PC-3 (cell line): ENCODE measurements around the gene RBM26. TPM values are rescaled to one million over a fixed set of nuclear protein-coding genes. Genes with fewer than 3 reads are reported as not detected.

Source experiments
- ATAC-seq: fragments of 200-7000 bp; cut with Tn5 transposase; 2 replicates; pipeline ENCODE4 v1.9.1; 2020; ENCODE audit warnings: mild to moderate bottlenecking, moderate library complexity
- BruUV-seq: library from RNA; stranded (reverse); fragments of 400-500 nt; replicated peaks from 2 replicates; lab custom pipeline; 2021; lab: Mats Ljungman, UMichigan
- CTCF ChIA-PET: fragments of 300-600 bp; sonication (Branson Sonifier 250); formaldehyde crosslinking; loops from one replicate; lab custom pipeline; 2022; ENCODE audit warnings: antibody characterized with exemption; lab: Charles Lee
- POLR2A ChIA-PET: fragments of 300-600 bp; sonication (Branson Sonifier 250); formaldehyde crosslinking; loops from one replicate; lab custom pipeline; 2022; ENCODE audit warnings: antibody characterized with exemption; ENCODE audit not compliant: unreplicated experiment; lab: Charles Lee
- DNase-seq: peaks from one replicate; pipeline ENCODE4 v3.0.0-alpha.2; 2015
- H2AFZ ChIP-seq: fragments of 300-600 bp; sonication (generic); 2 replicates; pipeline ENCODE4 v1.6.0; 2016; ENCODE audit warnings: antibody characterized with exemption, low read length
- H3F3A ChIP-seq: fragments of 300-600 bp; sonication (generic); one replicate; pipeline ENCODE4 v1.6.0; 2017; ENCODE audit warnings: antibody characterized with exemption, low read length, control low read depth, mild to moderate bottlenecking; ENCODE audit not compliant: unreplicated experiment
- H3K27ac ChIP-seq: fragments of 300-600 bp; sonication (generic); 2 replicates; pipeline ENCODE4 v1.5.1; 2016; ENCODE audit warnings: mild to moderate bottlenecking, low read length
- H3K27me3 ChIP-seq: fragments of 300-600 bp; sonication (generic); 2 replicates; pipeline ENCODE4 v1.6.1; 2016; ENCODE audit warnings: low read length, mixed read lengths
- H3K36me3 ChIP-seq: fragments of 300-600 bp; sonication (generic); 2 replicates; pipeline ENCODE4 v1.6.1; 2016; ENCODE audit warnings: low read depth, mixed run types, low read length, mixed read lengths
- H3K4me1 ChIP-seq: fragments of 300-600 bp; sonication (generic); 2 replicates; pipeline ENCODE4 v1.5.1; 2016; ENCODE audit warnings: low read length; ENCODE audit not compliant: insufficient read depth
- H3K4me2 ChIP-seq: fragments of 300-600 bp; sonication (generic); 2 replicates; pipeline ENCODE4 v1.6.0; 2016; ENCODE audit warnings: low read length
- H3K4me3 ChIP-seq: fragments of 300-600 bp; sonication (generic); 2 replicates; pipeline ENCODE4 v1.5.1; 2016; ENCODE audit warnings: mild to moderate bottlenecking, low read length, mixed read lengths
- H3K79me2 ChIP-seq: fragments of 300-600 bp; sonication (generic); 2 replicates; pipeline ENCODE4 v1.6.1; 2017; ENCODE audit warnings: low read length, mixed read lengths
- H3K9ac ChIP-seq: fragments of 300-600 bp; sonication (generic); 2 replicates; pipeline ENCODE4 v1.6.0; 2016; ENCODE audit warnings: mild to moderate bottlenecking, low read length
- H3K9me2 ChIP-seq: fragments of 300-600 bp; sonication (generic); replicated peaks from 2 replicates; pipeline ENCODE4 v1.6.1; 2016; ENCODE audit warnings: mixed run types, low read length, mixed read lengths
- H3K9me3 ChIP-seq: fragments of 300-600 bp; sonication (generic); 2 replicates; pipeline ENCODE4 v1.6.1; 2016; ENCODE audit warnings: low read length, mixed read lengths
- H4K20me1 ChIP-seq: fragments of 300-600 bp; sonication (generic); 2 replicates; pipeline ENCODE4 v1.6.1; 2016; ENCODE audit warnings: low read length, mixed read lengths
- EZH2 ChIP-seq: fragments of 300-600 bp; sonication (generic); IDR thresholded peaks from one replicate; pipeline ENCODE4 v1.6.1; 2017; ENCODE audit warnings: antibody characterized with exemption, mild to moderate bottlenecking, low read length; ENCODE audit not compliant: unreplicated experiment
- EZH2phosphoT487 ChIP-seq: fragments of 300-600 bp; sonication (generic); IDR thresholded peaks from 2 replicates; pipeline ENCODE4 v1.6.1; 2018; ENCODE audit warnings: mild to moderate bottlenecking, antibody characterized with exemption, low read length, borderline replicate concordance
- intact Hi-C: fragments of 100-400 bp; cut with micrococcal nuclease; formaldehyde crosslinking; loops from 2 replicates; pipeline ENCODE4 v1.9.0; 2023
- total RNA-seq: library from RNA; depleted of rRNA; stranded (reverse); fragments of >200 nt; gene quantifications from 2 replicates; pipeline ENCODE4 v1.2.3, GENCODE V29; 2014
- TF ChIP-seq, protein P1 (sequence below): fragments of 300-600 bp; sonication (generic); conservative IDR thresholded peaks from 2 replicates; pipeline ENCODE4 v1.5.1; 2017; ENCODE audit warnings: antibody characterized with exemption, low read depth, mild to moderate bottlenecking, low read length

The RBM26 gene
- total RNA-seq, 1 experiment from 2014 or later, result 16.1 TPM

- no peaks in the 10 kb centered on the region for H3K79me2 ChIP-seq
- intact Hi-C loops, result no loop called here
- H3F3A ChIP-seq, result no peaks in the 10 kb centered on the region
- H4K20me1 ChIP-seq, result no peaks in the 10 kb centered on the region
- no peak for ATAC-seq
- H3K4me2 ChIP-seq, result no peak overlapping the region
- TF ChIP-seq EZH2phosphoT487, result no peak
- TF ChIP-seq EZH2, result no peak
- TF ChIP-seq, protein P1, sequence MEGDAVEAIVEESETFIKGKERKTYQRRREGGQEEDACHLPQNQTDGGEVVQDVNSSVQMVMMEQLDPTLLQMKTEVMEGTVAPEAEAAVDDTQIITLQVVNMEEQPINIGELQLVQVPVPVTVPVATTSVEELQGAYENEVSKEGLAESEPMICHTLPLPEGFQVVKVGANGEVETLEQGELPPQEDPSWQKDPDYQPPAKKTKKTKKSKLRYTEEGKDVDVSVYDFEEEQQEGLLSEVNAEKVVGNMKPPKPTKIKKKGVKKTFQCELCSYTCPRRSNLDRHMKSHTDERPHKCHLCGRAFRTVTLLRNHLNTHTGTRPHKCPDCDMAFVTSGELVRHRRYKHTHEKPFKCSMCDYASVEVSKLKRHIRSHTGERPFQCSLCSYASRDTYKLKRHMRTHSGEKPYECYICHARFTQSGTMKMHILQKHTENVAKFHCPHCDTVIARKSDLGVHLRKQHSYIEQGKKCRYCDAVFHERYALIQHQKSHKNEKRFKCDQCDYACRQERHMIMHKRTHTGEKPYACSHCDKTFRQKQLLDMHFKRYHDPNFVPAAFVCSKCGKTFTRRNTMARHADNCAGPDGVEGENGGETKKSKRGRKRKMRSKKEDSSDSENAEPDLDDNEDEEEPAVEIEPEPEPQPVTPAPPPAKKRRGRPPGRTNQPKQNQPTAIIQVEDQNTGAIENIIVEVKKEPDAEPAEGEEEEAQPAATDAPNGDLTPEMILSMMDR, result no peak; the same call in 1 of the 2 replicates
- no peak overlapping the region for H2AFZ ChIP-seq
- H3K27ac ChIP-seq, result no peak overlapping the region
- no peak for DNase-seq
- no peaks in the 10 kb centered on the region for H3K9me3 ChIP-seq
- ChIA-PET POLR2A (no interaction called here), CTCF (interaction anchor here (0.6 kb wide), 1 partner anchor 1007 kb away, joined by 3 read pairs; no protein-coding TSS in a partner anchor)
- peaks cover 44% of the 10 kb centered on the region; the same call in 1 of the 2 replicates for H3K36me3 ChIP-seq
- H3K4me3 ChIP-seq, result no peak overlapping the region
- H3K27me3 ChIP-seq, result no peaks in the 10 kb centered on the region
- BruUV-seq, result no TSS peak
- no peaks in the 10 kb centered on the region for H3K9me2 ChIP-seq
- H3K9ac ChIP-seq, result no peak overlapping the region
- H3K4me1 ChIP-seq, result no peaks in the 10 kb centered on the region
Measured at GRCh38 chr13:79340490-79340889, 65.6 kb downstream of the RBM26 start.

DNA sequence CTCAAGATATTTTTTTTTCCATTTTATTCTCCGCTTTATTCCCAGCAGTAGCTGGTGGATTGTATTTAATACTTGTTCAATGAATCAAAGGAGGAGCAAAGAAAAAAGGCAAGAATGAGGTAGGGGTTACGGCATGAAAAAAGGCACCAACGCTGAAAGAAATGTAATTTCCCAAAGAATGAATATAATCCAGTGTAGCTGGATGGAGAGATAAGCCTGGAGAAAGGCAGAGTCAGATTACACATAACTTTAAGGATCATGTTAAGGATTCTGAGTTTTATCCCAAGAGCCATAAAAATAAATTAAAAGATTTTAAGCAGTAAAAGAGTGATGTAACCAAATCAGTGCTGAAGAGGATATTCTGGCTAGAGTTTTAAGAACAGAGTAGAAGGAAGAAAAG is 67.7 kb downstream of the RBM26 start:
- Histone ChIP-seq H3K27me3 (no peaks in the 10 kb centered on the region), H4K20me1 (no peaks in the 10 kb centered on the region), H2AFZ (no peak overlapping the region), H3K9me3 (no peaks in the 10 kb centered on the region), H3K4me3 (no peak overlapping the region), H3F3A (no peaks in the 10 kb centered on the region), H3K9me2 (no peaks in the 10 kb centered on the region), H3K9ac (no peak overlapping the region), H3K4me1 (no peaks in the 10 kb centered on the region), H3K27ac (no peak overlapping the region), H3K79me2 (no peaks in the 10 kb centered on the region), H3K4me2 (no peak overlapping the region), H3K36me3 (peaks cover 48% of the 10 kb centered on the region; the same call in 1 of the 2 replicates)
- no TSS peak for BruUV-seq
- no peak for ATAC-seq
- TF ChIP-seq EZH2phosphoT487, result no peak
- TF ChIP-seq, protein P1, result no peak
- TF ChIP-seq EZH2, result no peak
- ChIA-PET CTCF (no interaction called here), POLR2A (no interaction called here)
- intact Hi-C loops, result no loop called here
- no peak for DNase-seq

DNA sequence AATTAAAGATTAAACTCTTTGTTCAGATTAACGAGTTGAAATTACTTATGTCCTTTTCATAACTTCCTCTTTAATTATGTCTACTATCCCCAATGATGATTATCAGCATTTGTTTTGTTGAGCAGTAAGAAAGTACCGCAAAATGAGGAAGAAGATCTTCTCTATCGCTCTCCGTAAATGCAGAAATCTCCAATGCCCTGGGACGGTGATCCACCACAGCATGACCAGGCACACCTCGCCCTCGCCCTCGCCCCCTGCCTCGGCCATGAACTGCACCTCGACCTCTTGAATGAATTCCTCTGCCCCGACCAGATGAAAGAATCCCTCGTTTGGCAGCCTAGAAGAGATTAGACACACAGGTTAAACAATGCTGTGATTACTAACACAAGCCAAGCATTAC is 69.1 kb downstream of the RBM26 start:
- TF ChIP-seq EZH2 (no peak), EZH2phosphoT487 (no peak)
- TF ChIP-seq, protein P1, result no peak

More for the DNA sequence above, 69.1 kb downstream of the RBM26 start:
- Histone ChIP-seq H3F3A (no peaks in the 10 kb centered on the region), H4K20me1 (no peaks in the 10 kb centered on the region), H3K27me3 (no peaks in the 10 kb centered on the region), H3K9me2 (no peaks in the 10 kb centered on the region), H3K9ac (no peak overlapping the region), H3K36me3 (peaks cover 43% of the 10 kb centered on the region; the same call in 1 of the 2 replicates), H2AFZ (no peak overlapping the region), H3K4me1 (no peaks in the 10 kb centered on the region), H3K79me2 (no peaks in the 10 kb centered on the region), H3K4me2 (no peak overlapping the region), H3K27ac (no peak overlapping the region), H3K9me3 (no peaks in the 10 kb centered on the region), H3K4me3 (no peak overlapping the region)
- BruUV-seq, result no TSS peak
- no peak for ATAC-seq
- POLR2A ChIA-PET, result no interaction called here
- CTCF ChIA-PET, result no interaction called here
- intact Hi-C loops, result no loop called here
- no peak for DNase-seq
